OCI-LY3 (cell line): ENCODE results near the gene TSPAN12.
A peak's percentile ranks its signal among the peaks of the same experiment; 100 is the strongest.

Source experiments
- H2AFZ ChIP-seq: fragments of 200-600, 300-600 bp; shearing (Covaris generic); 2 replicates; pipeline ENCODE4 v1.6.0; 2014; ENCODE audit warnings: antibody characterized with exemption, low read depth, low read length
- H3K27ac ChIP-seq: fragments of 200-600, 300-600 bp; sonication (generic); 2 replicates; pipeline ENCODE4 v1.5.1; 2014; ENCODE audit warnings: mild to moderate bottlenecking, low read length, moderate library complexity, mixed read lengths
- H3K27me3 ChIP-seq: fragments of 200-600, 300-600 bp; sonication (generic); 2 replicates; pipeline ENCODE4 v1.6.1; 2014; ENCODE audit warnings: low read depth, low read length, mixed read lengths
- H3K36me3 ChIP-seq: fragments of 200-600, 300-600 bp; sonication (generic); replicated peaks from 2 replicates; pipeline ENCODE3; 2014; ENCODE audit warnings: low read depth, low read length, mixed read lengths
- H3K4me1 ChIP-seq: fragments of 300-600, 200-600 bp; sonication (generic); 2 replicates; pipeline ENCODE4 v1.6.1; 2014; ENCODE audit warnings: low read length, mixed read lengths
- H3K4me2 ChIP-seq: fragments of 200-600, 300-600 bp; sonication (generic); 2 replicates; pipeline ENCODE4 v1.6.1; 2014; ENCODE audit warnings: low read length, mixed read lengths
- H3K4me3 ChIP-seq: fragments of 300-600, 200-600 bp; sonication (generic); 2 replicates; pipeline ENCODE4 v1.5.1; 2014; ENCODE audit warnings: antibody characterized with exemption, mild to moderate bottlenecking, low read length, moderate library complexity
- H3K79me2 ChIP-seq: fragments of 300-600, 200-600 bp; shearing (Covaris generic); 2 replicates; pipeline ENCODE4 v1.6.1; 2014; ENCODE audit warnings: mild to moderate bottlenecking, low read length, mixed read lengths
- H3K9ac ChIP-seq: fragments of 300-600, 200-600 bp; shearing (Covaris generic); 2 replicates; pipeline ENCODE4 v1.6.0; 2014; ENCODE audit warnings: mild to moderate bottlenecking, low read length, moderate library complexity
- H3K9me3 ChIP-seq: fragments of 200-600, 300-600 bp; shearing (Covaris generic); 2 replicates; pipeline ENCODE4 v1.6.1; 2014; ENCODE audit warnings: low read length, mixed read lengths; ENCODE audit not compliant: insufficient read depth
- H4K20me1 ChIP-seq: fragments of 200-600, 300-600 bp; sonication (generic); 2 replicates; pipeline ENCODE4 v1.6.1; 2016; ENCODE audit warnings: low read length, mixed read lengths; ENCODE audit not compliant: insufficient read depth
- CTCF ChIP-seq: fragments of 200-600, 300-600 bp; sonication (generic); IDR thresholded peaks from 2 replicates; pipeline ENCODE4 v1.5.1; 2014; ENCODE audit warnings: antibody characterized with exemption, low read length, low read depth
- EZH2phosphoT487 ChIP-seq: fragments of 200-600 bp; shearing (Covaris generic); IDR thresholded peaks from 2 replicates; pipeline ENCODE4 v1.6.1; 2018; ENCODE audit warnings: antibody characterized with exemption, mixed run types, low read depth

TSPAN12 gene

GRCh38 chr7:120807390-120807789, 50.6 kb downstream of the TSPAN12 start:
- TF ChIP-seq EZH2phosphoT487 (no peak), CTCF (no peak)
- Histone ChIP-seq H3K36me3 (no peaks in the 10 kb centered on the region), H4K20me1 (no peaks in the 10 kb centered on the region), H3K27ac (no peak overlapping the region), H3K79me2 (no peaks in the 10 kb centered on the region), H3K4me2 (no peak overlapping the region), H3K27me3 (no peaks in the 10 kb centered on the region), H3K9me3 (no peaks in the 10 kb centered on the region), H2AFZ (no peak overlapping the region), H3K4me3 (no peak overlapping the region), H3K9ac (no peak overlapping the region), H3K4me1 (peaks cover 7% of the 10 kb centered on the region)

- Histone ChIP-seq H2AFZ (no peak overlapping the region), H3K4me1 (peaks cover 7% of the 10 kb centered on the region), H3K27me3 (no peaks in the 10 kb centered on the region), H3K79me2 (no peaks in the 10 kb centered on the region), H3K27ac (no peak overlapping the region), H3K36me3 (no peaks in the 10 kb centered on the region), H3K4me3 (no peak overlapping the region), H3K9ac (no peak overlapping the region), H3K9me3 (no peaks in the 10 kb centered on the region), H3K4me2 (no peak overlapping the region), H4K20me1 (no peaks in the 10 kb centered on the region)
- TF ChIP-seq CTCF (no peak), EZH2phosphoT487 (no peak)
These were observed 51.3 kb downstream of the TSPAN12 start for GRCh38 chr7:120806669-120807068.

- H3K27me3 ChIP-seq: no peaks in the 10 kb centered on the region
- peak overlapping the region; percentile 38; the same call in 1 of the 2 replicates for H2AFZ ChIP-seq
- H3K27ac ChIP-seq: no peak overlapping the region
- H4K20me1 ChIP-seq: no peaks in the 10 kb centered on the region
- peak; percentile 88 for TF ChIP-seq CTCF
- no peak for TF ChIP-seq EZH2phosphoT487
- no peak overlapping the region for H3K4me3 ChIP-seq
- no peaks in the 10 kb centered on the region for H3K79me2 ChIP-seq
- H3K9me3 ChIP-seq: no peaks in the 10 kb centered on the region
- peaks cover 7% of the 10 kb centered on the region for H3K4me1 ChIP-seq
- no peaks in the 10 kb centered on the region for H3K36me3 ChIP-seq
- peak overlapping the region; percentile 40 for H3K4me2 ChIP-seq
- no peak overlapping the region for H3K9ac ChIP-seq
These were observed 52.1 kb downstream of the TSPAN12 start for GRCh38 chr7:120805636-120806388.

- Histone ChIP-seq H3K4me3 (no peak overlapping the region), H3K9ac (no peak overlapping the region), H3K27ac (no peak overlapping the region), H3K9me3 (no peaks in the 10 kb centered on the region), H3K4me1 (peaks cover 7% of the 10 kb centered on the region), H3K4me2 (no peak overlapping the region), H3K79me2 (no peaks in the 10 kb centered on the region), H2AFZ (no peak overlapping the region), H4K20me1 (no peaks in the 10 kb centered on the region), H3K36me3 (no peaks in the 10 kb centered on the region), H3K27me3 (no peaks in the 10 kb centered on the region)
- no peak for TF ChIP-seq CTCF
- TF ChIP-seq EZH2phosphoT487: no peak
These were observed 55.2 kb downstream of the TSPAN12 start for GRCh38 chr7:120802751-120803150.
